Body of pancreas (tissue), 4 donors: ENCODE results near the gene LRRC15.

Source experiments
- CTCF ChIP-seq, 7 experiments: fragments of 450-650 bp in 4 of 7; fragments of 200-600 bp in 3 of 7; sonication (generic) in 3 of 7; IDR thresholded peaks; one replicate each; pipeline ENCODE4 v1.5.1; 2016 to 2019; ENCODE audit warnings: antibody characterized with exemption in 7 of 7
- POLR2A ChIP-seq, 3 donors: fragments of 450-650 bp; IDR thresholded peaks; one replicate each; pipeline ENCODE4 v1.6.1; 2016; ENCODE audit warnings: antibody characterized with exemption in 3 of 3, mild to moderate bottlenecking in 2 of 3

DNA sequence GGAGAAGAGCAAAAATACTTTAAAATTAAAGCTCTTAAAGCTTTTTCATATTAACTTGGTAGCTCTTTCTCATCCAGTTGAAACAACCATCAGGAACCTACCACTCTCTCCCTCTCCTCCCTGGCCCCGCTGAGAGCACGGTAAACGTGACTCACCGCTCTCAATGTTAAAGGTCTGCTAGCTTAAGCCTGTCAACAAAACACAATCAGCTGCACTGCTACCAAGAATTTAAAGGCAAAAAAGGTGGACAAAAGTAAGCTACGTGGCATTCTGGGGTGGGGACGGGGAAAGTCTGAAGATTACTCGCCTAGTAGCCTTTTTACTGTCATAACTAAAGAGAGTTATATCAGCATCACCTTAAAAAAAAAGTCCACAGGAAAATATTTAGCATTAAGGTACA, 37.9 kb upstream of the LRRC15 start:
- TF ChIP-seq POLR2A (IDR thresholded peaks at IDR 0.05) (no peak), CTCF (IDR thresholded peaks at IDR 0.05) (no peak)
